ENCODE results near the gene ARPC5L.
"Not testable (repeated sequence)": the region's sequence is repeated elsewhere in the genome, so short reads cannot be mapped to it uniquely, and the experiment has no call there.

ARPC5L gene

GRCh38 chr9:124894035-124894740 is 32.3 kb downstream of the ARPC5L start:
- DNase-seq (ENCODE audit: low read depth): no peak

- DNase-seq (ENCODE audit: low read depth): no peak
These were observed 32.8 kb downstream of the ARPC5L start for GRCh38 chr9:124894741-124895170.

GRCh38 chr9:124897570-124898460 is 35.9 kb downstream of the ARPC5L start:
- no peak for DNase-seq (ENCODE audit: low read depth)

GRCh38 chr9:124899845-124900244 is 37.9 kb downstream of the ARPC5L start:
- DNase-seq (ENCODE audit: low read depth): no peak

- no peak for DNase-seq (ENCODE audit: low read depth)
These were observed 45.0 kb downstream of the ARPC5L start for GRCh38 chr9:124906966-124907365.

GRCh38 chr9:124908098-124908497 is 46.2 kb downstream of the ARPC5L start:
- no peak for DNase-seq (ENCODE audit: low read depth)

- no peak for DNase-seq (ENCODE audit: low read depth)
These were observed 49.8 kb downstream of the ARPC5L start for GRCh38 chr9:124911766-124912165.

- no peak for DNase-seq (ENCODE audit: low read depth)
These were observed 51.4 kb downstream of the ARPC5L start for GRCh38 chr9:124913378-124913777.

- DNase-seq (ENCODE audit: low read depth): no peak
These were observed 52.9 kb downstream of the ARPC5L start for GRCh38 chr9:124914753-124915405.

- not testable (repeated sequence) for DNase-seq (ENCODE audit: low read depth)
These were observed 58.5 kb downstream of the ARPC5L start for GRCh38 chr9:124920394-124920793.

Measured in activated T-helper 9 cell treated with anti-CD3 and anti-CD28 coated beads, Interleukin-2, amount 50 U/mL, for 16 hours (primary cell).